GM21737 (cell line): Measurements from ENCODE around the gene ST6GALNAC4.

Experiments used
- ATAC-seq: cut with Tn5 transposase; IDR thresholded peaks from one replicate; pipeline ENCODE4 v1.9.1; 2021; ENCODE audit warnings: mild to moderate bottlenecking, moderate library complexity; ENCODE audit not compliant: unreplicated experiment

ST6GALNAC4 gene

DNA sequence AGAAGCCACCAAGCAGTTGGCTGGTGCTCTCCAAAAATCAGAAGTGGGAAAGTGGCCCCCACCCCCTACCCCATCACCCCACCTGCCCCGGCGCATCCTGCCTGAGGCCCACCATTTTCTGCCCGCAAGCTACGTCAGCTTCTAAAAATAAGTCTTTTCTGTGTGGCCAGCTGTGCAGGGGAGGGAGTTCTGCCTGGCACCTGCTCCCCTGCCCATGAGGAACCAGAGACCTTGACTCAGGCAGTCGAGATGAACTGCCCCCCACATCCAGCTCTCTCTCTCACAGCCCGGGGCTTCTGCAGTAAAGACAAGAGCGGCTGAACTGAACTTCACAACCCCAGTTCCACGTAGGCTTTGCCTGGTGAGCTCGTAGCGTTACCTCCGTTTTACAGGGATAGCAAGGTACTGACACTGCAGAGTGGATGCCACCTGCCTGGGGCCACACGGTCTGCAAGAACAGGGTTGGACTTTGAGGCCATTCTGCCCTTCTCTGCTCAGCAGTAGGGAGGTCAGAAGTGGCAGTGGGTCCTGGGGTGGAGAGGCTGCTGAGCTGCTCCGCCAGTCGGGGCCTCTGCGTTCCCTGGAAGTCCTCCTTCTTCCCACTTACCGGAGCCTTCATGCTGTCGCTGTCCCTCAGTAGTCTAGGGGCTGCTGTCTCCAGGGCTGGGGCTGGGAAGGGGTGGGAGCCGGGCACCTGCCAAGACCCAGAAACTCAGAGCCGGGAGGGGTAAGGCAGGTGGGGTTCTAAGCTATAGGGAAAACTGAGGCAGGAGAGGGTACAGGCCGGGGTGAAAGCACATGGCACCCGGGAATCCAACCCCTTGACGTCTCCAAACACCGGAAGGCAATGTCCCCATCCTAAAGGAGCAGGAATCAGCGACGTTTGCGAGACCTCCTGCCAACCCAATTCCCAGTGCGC lies 781 bp downstream of the ST6GALNAC4 start:
- no peak for ATAC-seq

DNA sequence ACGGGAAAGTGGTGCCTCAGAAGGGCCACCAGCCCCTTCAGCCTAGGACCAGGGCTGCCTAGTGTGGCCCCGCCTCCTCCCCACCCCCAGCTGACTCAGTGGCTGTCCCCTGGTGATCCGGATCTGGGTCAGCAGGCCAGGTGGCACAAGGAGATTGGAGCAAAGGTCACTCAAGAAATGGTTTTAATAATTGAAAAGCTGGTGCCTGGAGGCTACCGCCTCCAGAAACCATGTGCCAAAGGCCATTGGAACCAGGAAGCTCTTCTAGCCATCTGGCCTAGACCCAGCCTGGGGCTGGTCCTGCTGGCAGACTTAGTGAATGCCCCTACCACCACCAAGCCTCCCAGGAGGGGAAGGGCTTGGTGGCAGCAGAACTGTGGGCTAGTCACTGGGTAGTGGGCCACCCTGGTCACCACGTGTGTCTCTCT lies 1.5 kb downstream of the ST6GALNAC4 start:
- ATAC-seq: no peak

DNA sequence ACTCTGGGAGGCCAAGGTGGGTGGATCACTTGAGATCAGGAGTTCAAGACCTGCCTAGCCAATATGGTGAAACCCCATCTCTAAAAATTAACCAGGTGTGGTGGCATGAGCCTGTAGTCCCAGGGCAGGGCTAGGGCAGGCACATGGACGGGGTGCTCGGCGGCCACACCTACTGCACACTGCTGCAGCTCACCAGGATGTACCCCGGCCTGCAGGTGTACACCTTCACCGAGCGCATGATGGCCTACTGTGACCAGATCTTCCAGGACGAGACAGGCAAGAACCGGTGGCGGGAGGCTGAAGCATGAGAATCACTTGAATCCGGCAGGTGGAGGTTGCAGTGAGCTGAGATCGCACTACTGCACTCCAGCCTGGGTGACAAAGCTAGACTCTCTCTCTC lies 3.2 kb downstream of the ST6GALNAC4 start:
- no peak for ATAC-seq

DNA sequence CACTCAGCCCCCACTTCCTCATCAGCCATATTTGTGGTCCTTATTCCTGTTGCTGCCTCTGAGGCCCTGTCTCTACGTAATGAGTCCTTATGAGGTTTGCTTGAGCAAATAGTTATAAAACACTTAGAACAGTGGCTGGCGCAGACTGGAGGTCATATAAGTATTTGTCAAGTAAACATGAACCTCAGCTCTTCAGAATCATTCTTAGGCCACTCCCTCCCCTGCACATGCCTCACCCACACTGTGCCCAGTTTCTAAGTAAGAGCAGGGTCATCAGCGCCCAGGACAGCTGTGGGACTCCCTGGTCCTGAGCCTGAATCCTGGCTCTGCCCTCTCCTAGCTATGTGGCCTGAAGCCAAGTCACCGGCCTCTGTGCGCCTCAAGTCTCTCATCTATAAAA lies 4.0 kb downstream of the ST6GALNAC4 start:
- no peak for ATAC-seq

DNA sequence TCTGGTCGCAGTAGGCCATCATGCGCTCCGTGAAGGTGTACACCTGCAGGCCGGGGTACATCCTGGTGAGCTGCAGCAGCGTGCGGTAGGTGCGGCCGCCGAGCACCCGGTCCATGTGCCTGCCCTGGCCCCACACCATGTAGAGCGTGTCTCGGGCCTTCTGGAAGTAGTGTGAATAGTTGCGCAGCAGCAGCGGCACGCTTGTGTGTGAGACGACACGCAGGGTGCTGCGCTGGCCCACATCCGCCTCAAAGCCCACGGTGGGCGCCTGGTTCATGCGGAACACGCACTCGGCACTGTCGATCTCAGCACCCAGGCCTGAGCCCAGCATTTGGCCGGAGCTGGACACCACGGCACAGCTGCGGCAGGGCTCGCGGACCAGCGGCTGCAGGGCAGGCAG lies 4.5 kb downstream of the ST6GALNAC4 start:
- ATAC-seq: no peak

DNA sequence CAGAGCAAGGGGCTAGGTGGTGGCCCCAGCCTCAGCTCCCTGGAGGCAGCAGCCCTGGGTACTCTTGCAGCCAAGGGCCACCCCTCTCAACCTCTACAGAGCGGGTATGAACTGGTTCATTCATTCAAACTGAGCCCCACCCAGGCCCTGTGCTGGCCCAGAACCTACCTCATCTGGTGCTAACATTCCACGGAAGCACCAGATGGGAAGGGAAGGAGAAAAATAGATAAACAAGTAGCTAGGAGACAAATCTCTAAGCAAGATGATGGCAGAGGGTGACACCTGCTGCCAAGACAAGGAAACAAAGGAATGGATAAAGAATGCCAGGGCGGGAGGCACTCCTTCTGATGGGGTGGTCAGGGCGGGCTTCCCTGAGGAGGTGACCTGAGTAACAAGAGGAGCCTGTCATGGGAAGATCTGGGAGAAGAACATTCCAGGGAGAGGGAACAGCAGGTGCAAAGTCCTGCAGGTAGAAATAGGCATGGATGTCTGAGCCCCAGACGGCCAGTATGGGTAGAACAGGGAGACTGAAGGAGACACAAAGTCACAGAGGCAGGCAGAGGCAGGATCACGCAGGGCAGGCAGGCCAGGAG lies 6.1 kb downstream of the ST6GALNAC4 start:
- no peak for ATAC-seq

DNA sequence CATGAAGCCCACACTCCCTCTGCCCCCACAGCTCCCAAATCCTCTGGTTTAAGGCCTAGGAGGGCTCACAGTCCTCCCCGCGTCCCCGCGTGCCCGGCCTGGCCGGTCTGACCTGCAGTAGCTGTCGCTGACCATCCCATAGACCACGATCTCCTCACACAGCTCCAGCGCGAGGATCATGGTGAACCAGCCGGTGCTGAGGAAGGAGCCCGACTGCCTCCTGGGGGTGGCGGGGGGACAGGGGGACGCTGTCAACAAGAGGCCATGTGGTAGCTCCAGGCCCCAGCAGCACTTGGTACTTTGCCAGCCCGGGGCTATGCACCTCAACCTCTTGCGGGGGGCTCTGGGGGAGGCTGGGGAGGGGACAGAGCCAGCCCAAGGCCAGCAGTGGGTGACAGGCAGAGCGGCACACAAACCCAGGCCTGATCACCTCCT lies 7.0 kb downstream of the ST6GALNAC4 start:
- no peak for ATAC-seq

DNA sequence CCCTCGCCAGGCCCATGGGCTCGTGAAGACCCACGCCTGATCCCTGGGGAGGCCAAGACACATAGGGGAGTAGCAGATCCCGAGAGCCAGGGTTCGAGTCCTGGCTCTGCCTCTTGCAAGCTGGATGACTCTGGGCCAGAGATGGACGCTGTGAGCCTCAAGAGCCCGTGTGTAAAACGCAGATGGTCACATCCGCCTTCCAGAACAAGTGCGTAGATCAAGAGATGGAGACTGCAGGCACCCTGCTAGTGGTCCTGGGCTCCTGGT lies 8.2 kb downstream of the ST6GALNAC4 start:
- no peak for ATAC-seq

DNA sequence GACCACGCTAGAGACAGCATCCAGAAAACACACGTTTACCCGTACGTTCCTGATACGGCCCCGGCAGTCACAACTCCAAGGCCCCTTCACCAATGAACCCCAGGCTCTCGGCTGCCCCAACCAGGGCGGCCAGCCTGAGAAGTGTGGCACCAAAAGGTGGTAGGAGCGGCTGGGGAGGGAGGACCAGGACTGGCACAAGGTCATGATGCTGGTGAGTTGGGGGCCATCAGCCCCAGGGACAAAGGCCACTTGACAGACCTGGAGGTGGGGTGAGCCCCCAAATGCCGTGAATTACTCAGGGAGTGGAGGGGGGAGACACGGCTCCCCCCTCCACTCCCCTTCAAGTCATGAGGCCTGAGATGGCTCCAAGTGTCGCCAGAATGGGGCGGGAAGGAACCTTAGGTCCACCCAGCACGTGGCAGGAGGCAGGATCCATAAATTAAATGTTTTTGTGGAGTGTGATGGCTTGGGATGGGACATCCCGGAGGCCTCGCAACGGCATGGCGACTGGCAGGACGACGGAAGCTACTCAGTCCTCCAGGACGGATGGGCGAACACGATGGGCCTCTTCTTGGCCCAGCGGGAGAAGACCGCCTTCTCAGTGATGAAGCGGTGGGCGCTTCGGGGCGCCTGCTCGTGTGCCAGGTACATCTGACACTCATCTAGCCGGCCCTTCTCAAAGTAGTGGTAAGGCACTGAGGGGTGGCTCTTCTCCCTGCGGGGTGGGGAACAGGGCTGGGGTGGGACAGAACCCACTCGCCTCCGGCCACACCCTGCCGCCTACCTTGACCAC lies 8.8 kb downstream of the ST6GALNAC4 start:
- no peak for ATAC-seq

DNA sequence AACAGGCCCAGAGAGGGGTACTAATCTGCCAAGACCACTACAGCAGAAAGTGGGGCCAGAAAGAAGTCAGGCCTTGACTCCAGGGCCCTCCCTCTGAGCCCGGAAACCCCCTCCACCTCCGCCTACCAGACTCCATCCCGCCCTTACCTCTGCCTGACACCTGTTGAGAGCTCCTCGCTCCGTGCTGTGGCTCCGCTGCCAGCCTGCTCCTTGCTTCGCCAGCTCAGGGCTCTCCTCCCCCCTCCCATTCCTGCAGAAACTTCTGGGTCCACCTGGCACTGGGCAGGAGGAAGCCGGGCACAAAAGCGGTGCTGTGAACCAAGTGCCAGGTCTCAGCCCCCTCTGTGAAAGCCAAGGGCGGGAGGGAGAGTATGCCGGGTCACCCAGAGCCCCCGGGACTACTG lies 11.1 kb downstream of the ST6GALNAC4 start:
- ATAC-seq: no peak

DNA sequence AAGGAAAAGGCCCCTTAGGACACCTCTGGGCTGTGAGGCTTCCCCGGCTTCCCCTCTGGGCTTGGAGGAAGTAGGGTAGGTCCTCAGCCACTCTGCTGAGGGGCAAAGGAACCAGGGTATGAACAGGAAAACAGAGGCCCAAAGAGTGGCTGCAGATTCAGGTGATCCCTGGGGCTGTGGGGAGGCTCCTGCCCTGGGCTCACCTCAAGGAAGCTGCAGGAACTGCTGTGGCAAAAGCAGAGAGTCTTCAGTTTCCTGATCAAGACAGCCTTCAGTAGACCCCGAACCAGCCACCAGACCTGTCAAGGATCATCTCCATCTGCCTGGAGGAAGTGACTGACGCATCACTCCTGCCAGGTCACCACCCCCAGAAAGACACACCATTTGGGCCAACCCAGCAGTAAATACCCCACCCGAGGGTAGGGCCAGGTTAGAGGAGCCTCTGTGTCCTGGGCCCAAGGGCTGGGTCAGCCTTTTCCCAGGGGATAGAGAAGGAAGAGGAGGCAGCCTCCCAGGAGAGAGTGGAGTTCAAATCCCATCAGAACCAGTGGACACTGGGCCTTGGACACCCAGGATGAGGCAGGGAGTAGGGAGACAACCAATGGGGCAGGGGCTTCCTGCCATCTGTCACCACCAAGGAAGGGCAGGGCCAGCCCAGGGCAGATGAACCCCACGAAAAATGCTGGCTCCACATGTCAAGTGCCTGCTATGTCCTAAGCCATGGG lies 11.7 kb downstream of the ST6GALNAC4 start:
- ATAC-seq: no peak

DNA sequence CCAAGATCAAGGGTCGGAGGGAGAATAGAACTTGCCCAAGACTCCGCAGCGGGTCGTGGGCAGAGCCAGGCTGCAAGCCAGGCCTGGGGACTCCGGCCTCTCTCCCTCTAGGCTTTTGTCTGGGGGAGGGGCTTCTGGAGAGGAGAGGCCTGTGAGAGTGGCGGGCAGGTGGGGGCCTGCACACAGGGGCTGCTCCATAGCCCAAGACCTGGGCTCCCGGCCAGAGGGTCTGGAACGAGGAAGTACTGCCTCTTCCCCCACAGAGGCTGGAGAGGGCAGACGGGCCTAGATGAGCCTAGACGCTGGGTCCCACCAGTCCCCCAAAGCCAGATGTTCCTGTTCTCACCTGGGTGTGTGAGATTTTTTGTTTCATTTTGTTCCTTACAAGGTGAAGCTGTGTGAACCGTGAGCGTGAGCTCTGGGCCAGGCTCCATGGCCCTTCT lies 12.3 kb downstream of the ST6GALNAC4 start:
- no peak for ATAC-seq

DNA sequence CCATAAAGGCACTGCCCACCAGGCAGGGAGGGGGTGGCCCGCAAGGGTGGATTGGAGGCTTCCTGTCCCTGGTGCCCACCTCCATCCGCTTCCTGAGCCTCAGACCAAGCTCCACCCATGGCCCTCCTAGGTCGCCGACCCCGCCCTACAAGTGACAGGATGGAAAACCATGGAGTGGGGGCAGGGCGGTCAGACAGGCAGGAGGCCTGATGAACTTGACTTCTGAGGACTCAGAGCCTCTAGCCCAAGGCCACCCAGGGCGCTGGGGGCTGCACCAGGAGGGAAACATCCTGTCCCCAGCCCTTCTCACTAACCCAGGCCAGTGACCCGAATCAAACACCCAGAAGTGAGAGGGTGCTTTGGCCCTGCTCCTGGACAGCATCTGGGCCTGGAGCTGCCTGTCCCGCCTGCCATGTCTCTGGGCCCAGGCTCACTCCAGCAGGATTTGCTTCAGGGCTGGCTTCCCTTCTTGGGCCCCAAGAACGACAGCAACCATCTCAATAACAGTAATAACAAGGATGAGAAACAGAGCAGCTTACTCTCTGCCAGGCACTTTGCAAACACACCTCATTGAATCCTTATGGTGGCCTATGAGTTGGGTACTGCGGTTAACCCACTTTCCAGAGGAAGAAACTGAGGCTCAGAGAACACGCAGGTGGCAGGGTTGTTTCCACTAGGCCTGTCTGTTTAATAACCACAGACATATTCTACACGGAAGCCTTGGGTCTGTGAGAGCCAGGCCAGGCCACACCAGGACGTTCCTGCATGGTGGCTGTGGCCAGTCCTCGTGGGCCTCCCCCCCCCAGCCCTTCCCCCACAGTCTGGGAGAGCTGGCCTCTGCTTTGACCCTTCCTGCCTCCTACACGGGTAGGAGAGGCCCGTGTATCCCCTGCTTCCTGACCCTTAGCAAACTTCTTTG lies 13.0 kb downstream of the ST6GALNAC4 start:
- ATAC-seq: no peak

DNA sequence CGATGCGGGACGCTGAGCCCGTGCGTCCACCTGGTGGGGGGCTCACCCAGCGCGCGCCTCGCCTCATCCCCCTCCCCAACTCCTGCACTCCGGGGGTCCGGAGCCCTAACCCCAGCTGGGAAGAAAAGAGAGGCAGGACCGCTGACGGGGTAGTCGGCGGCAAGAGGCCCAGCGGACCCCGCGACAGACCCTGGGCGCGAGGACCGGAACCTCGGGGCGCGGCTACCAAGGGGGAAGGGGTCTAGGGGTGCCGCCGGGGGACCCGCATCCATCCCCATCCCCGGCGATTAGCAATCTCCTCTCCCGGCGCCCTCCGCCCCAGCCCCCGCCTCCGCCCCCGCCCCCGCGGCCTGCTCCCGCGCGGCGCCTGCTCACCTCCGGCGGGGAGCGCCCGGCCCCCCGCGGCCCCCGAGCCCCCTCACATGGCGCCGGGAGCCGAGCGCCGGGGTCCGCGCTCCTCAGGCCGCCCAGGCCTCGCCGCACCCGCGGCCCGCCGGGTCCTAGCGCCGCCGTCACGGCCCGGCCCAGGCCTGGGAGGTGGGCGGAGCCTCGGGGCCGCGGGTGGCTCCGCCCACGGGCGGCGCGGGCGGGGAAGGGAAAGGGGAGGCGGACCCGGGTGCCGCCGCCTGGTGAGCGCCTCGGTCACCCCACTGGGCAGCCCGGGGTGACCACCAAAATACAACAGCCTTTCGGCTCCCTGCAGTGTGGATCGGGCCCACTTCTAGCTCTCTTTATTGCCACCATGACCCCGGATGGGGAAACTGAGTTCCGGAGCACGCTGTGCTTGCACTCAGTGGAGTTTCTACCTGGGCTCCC lies 17.5 kb downstream of the ST6GALNAC4 start, which contains the start of gene ST6GALNAC6:
Gene ST6GALNAC6, minus strand, starts transcription at position 476 of the 816 bp plus-strand sequence. CDS start 1,622 bp downstream, outside the sequence.
- ATAC-seq: peak; percentile 59

DNA sequence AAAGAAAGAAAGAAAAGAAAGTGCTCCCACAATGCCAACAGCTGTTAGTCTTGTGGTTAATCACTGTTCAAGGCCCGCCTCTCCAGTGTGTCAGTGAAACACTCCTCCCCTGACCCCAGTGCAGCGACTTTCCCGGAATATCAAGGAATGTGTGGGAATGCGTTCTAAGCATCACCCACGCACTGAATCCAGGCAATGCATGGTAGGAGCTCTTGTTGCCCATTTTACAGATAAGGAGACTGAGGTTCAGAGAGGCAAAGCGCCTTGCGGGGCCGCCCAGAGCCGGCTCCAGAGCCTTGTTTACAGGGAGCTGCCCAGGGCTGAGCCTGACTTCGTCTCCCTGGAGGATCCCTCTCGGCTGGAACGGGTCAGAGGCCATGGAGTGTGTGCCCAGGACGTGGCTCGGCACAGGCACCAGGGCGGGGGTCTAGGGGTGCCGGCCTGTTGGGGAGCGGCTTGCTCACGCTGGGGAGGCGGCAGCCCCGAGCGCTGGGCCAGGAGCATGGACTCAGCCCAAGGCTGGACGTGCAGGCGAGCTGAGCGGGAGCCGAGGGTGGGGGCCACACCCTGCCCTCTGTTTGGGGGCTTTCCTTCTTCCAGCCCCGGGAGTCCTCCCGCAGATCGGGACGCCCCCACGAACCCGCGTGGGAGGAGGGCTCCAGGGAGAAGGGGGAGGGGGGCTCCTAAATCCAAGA lies 18.3 kb downstream of the ST6GALNAC4 start:
- no peak for ATAC-seq

DNA sequence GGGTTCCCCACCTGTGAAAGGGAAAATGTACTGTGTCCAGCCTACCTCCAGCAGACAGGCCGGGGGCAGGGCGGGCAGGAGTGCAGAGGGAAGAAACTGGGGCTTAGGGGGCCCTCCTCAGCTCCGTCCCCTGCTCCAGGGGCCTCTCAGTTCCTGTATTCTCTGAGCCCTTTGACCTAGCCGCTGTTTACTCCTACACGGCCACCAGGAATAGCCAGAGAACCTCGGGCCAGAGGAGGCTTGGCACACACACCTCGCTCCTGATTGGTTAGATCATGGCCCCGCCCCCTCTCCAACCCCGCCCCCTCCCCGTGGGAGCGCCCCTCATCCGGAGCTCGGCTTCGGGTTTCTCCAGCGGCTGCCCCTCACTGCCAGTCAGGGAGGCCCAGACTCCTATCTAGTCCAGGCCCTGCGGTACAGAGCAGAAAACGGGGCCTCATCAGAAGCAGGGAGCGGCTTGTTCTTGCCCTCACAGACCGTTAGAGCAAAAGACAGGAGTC lies 19.6 kb downstream of the ST6GALNAC4 start:
- no peak for ATAC-seq

DNA sequence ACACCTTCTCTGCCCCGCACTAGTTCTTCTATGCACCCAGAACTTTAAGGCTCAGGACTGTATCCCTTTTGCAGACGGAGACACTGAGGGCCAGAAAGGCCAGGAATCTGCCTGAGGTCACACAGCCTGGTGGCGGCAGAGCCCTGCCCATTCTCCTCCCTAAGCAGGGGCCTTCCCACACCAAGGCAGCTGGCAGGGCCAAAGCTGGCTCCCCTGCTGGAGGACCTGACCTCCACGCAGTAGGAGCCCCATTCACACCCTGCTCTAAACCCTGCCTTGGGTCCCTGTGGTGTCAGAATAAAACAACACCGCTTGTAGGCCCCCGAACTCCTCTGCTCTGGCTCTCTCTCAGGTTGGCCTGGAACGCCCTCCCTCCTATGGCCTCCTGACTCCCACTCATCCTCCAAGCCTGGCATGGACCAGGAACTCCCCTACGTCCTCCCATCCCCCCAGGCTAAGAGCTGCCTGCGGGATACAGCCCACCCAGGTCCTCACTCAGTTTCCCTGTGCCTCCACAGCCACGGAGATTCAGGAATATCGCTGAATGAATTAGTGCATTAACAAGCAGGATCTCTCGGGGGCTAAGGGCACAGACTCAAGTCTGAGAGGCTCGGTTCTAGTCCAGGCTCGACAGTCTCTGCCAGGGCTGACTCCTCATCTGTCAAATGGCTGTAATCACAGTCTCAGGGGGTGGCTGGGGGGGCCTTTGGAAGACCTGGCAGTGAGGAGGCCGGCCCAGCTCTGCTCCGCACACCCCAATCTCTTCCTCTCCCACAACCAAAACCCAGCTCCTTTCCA lies 20.2 kb downstream of the ST6GALNAC4 start:
- no peak for ATAC-seq
